Mesendoderm (in vitro differentiated cells): ENCODE data around the gene FBF1. TPM values are rescaled to one million over a fixed set of nuclear protein-coding genes. Genes with fewer than 3 reads are reported as not detected.

Experiments
- DNase-seq: peaks from one replicate; pipeline ENCODE4 v3.0.0; 2013
- H2AK5ac ChIP-seq: 2 replicates; pipeline ENCODE4 v1.6.1; 2013; ENCODE audit warnings: low read length, inconsistent platforms
- H2BK120ac ChIP-seq: 2 replicates; pipeline ENCODE4 v1.6.1; 2013; ENCODE audit warnings: low read depth, mild to moderate bottlenecking, low read length, moderate library complexity, mixed read lengths
- H2BK15ac ChIP-seq: replicated peaks from 2 replicates; pipeline ENCODE4 v1.6.1; 2013; ENCODE audit warnings: low read depth, mild to moderate bottlenecking, moderate library complexity
- H2BK5ac ChIP-seq: 2 replicates; pipeline ENCODE4 v1.6.1; 2013; ENCODE audit warnings: low read length, inconsistent platforms
- H3K18ac ChIP-seq: 2 replicates; pipeline ENCODE4 v1.6.1; 2013; ENCODE audit warnings: mild to moderate bottlenecking, low read length, mixed read lengths
- H3K23ac ChIP-seq: one replicate; pipeline ENCODE4 v1.6.1; 2013; ENCODE audit warnings: low read length
- H3K27ac ChIP-seq: 2 replicates; pipeline ENCODE4 v1.5.1; 2013; ENCODE audit warnings: low read depth, mild to moderate bottlenecking, inconsistent platforms, low read length, moderate library complexity
- H3K27me3 ChIP-seq: 2 replicates; pipeline ENCODE4 v1.6.1; 2013; ENCODE audit warnings: low read length, control low read depth, mild to moderate bottlenecking, inconsistent platforms; ENCODE audit not compliant: insufficient read depth, poor library complexity
- H3K36me3 ChIP-seq: 2 replicates; pipeline ENCODE4 v1.6.1; 2013; ENCODE audit warnings: low read length, inconsistent platforms; ENCODE audit not compliant: control insufficient read depth, insufficient read depth
- H3K4ac ChIP-seq: one replicate; pipeline ENCODE4 v1.6.1; 2013; ENCODE audit warnings: low read depth, mild to moderate bottlenecking, low read length, moderate library complexity
- H3K4me1 ChIP-seq: 2 replicates; pipeline ENCODE4 v1.6.1; 2013; ENCODE audit warnings: low read depth, low read length, inconsistent platforms; ENCODE audit not compliant: control insufficient read depth
- H3K4me2 ChIP-seq: 2 replicates; pipeline ENCODE4 v1.6.1; 2013; ENCODE audit warnings: low read length
- H3K4me3 ChIP-seq: 2 replicates; pipeline ENCODE4 v1.5.1; 2013; ENCODE audit warnings: mild to moderate bottlenecking, low read length
- H3K56ac ChIP-seq: one replicate; pipeline ENCODE4 v1.6.1; 2013; ENCODE audit warnings: low read length
- H3K79me1 ChIP-seq: 2 replicates; pipeline ENCODE4 v1.6.1; 2013; ENCODE audit warnings: low read length, inconsistent platforms
- H3K79me2 ChIP-seq: 2 replicates; pipeline ENCODE4 v1.6.1; 2013; ENCODE audit warnings: mild to moderate bottlenecking, low read length; ENCODE audit not compliant: control insufficient read depth, insufficient read depth
- H3K9ac ChIP-seq: 2 replicates; pipeline ENCODE4 v1.6.1; 2013; ENCODE audit warnings: low read length, inconsistent platforms
- H4K5ac ChIP-seq: one replicate; pipeline ENCODE4 v1.6.1; 2013; ENCODE audit warnings: low read length
- H4K8ac ChIP-seq: one replicate; pipeline ENCODE4 v1.6.1; 2013; ENCODE audit warnings: low read depth, mild to moderate bottlenecking, control low read depth, low read length, moderate library complexity
- WGBS: extraction: QIAGEN DNeasy Blood & Tissue Kit; methylation state at CpG from one replicate; pipeline ENCODE4 v1.1.7; 2013; ENCODE audit warnings: low lambda C conversion rate, missing lambda C conversion rate; ENCODE audit not compliant: insufficient coverage; ENCODE audit errors: extremely low coverage; 5-methylcytosine and 5-hydroxymethylcytosine counted together
- polyA plus RNA-seq, 2 experiments: library from polyadenylated mRNA; stranded (reverse); fragments of 200-250 nt; gene quantifications; one replicate each; pipeline ENCODE4 v1.2.3, GENCODE V29; 2013

The FBF1 gene
- 2.5 TPM for polyA plus RNA-seq (2013, experiment 1 of 2)
- 2.7 TPM for polyA plus RNA-seq (2013, experiment 2 of 2)

GRCh38 chr17:75940727-75941441 is at the start of gene FBF1:
Gene FBF1, minus strand, starts transcription at chr17:75941042. Its CDS starts 2,893 bp downstream, at chr17:75938149.
- no CpG with 5 or more reads among the region's 63 CpGs for WGBS
- H3K4ac ChIP-seq = peak within 1 kb of the TSS; percentile 76
- H3K4me2 ChIP-seq = peak within 1 kb of the TSS; percentile 84
- peak within 1 kb of the TSS; percentile 65 for H3K4me3 ChIP-seq
- H4K5ac ChIP-seq = no peak within 1 kb of the TSS
- H3K36me3 ChIP-seq = peaks cover 1% of the 10 kb centered on the region
- DNase-seq = peak; percentile 98
- H3K79me2 ChIP-seq = no peaks in the 10 kb centered on the region
- no peak within 1 kb of the TSS for H2BK120ac ChIP-seq
- peak within 1 kb of the TSS; percentile 93 for H3K56ac ChIP-seq
- H3K23ac ChIP-seq = no peak within 1 kb of the TSS
- no peak within 1 kb of the TSS for H2AK5ac ChIP-seq
- H3K18ac ChIP-seq = peak within 1 kb of the TSS; percentile 75
- H4K8ac ChIP-seq = peak within 1 kb of the TSS; percentile 93
- H3K27me3 ChIP-seq = no peaks in the 10 kb centered on the region
- H3K27ac ChIP-seq = peak within 1 kb of the TSS; percentile 63
- H3K4me1 ChIP-seq = peaks cover 5% of the 10 kb centered on the region
- peak within 1 kb of the TSS; percentile 94 for H3K9ac ChIP-seq
- H3K79me1 ChIP-seq = no peaks in the 10 kb centered on the region
- peak within 1 kb of the TSS; percentile 22 for H2BK5ac ChIP-seq
- no peak within 1 kb of the TSS for H2BK15ac ChIP-seq

- DNase-seq = no peak
- peaks cover 3% of the 10 kb centered on the region for H3K36me3 ChIP-seq
- H3K4me1 ChIP-seq = peaks cover 11% of the 10 kb centered on the region
- peak overlapping the region; percentile 63 for H2BK5ac ChIP-seq
- no peak overlapping the region for H2AK5ac ChIP-seq
- peak overlapping the region; percentile 70 for H3K56ac ChIP-seq
- no peak overlapping the region for H3K18ac ChIP-seq
- no peak overlapping the region for H3K4me3 ChIP-seq
- H2BK15ac ChIP-seq = no peak overlapping the region
- no peaks in the 10 kb centered on the region for H3K79me2 ChIP-seq
- no peak overlapping the region for H4K5ac ChIP-seq
- H2BK120ac ChIP-seq = no peak overlapping the region
- no peak overlapping the region for H3K27ac ChIP-seq
- no peak overlapping the region for H3K23ac ChIP-seq
- WGBS = no CpG with 5 or more reads among the region's 4 CpGs
- no peak overlapping the region for H3K9ac ChIP-seq
- H3K4ac ChIP-seq = no peak overlapping the region
- peaks cover 2% of the 10 kb centered on the region for H3K79me1 ChIP-seq
- no peaks in the 10 kb centered on the region for H3K27me3 ChIP-seq
- no peak overlapping the region for H4K8ac ChIP-seq
- H3K4me2 ChIP-seq = no peak overlapping the region
Measured at GRCh38 chr17:75987041-75987440, 46.2 kb upstream of the FBF1 start.

- H3K27me3 ChIP-seq = no peaks in the 10 kb centered on the region
- DNase-seq = no peak
- no peak overlapping the region for H4K5ac ChIP-seq
- H3K4me3 ChIP-seq = no peak overlapping the region
- H3K79me2 ChIP-seq = no peaks in the 10 kb centered on the region
- H2BK15ac ChIP-seq = no peak overlapping the region
- peaks cover 11% of the 10 kb centered on the region for H3K4me1 ChIP-seq
- H3K23ac ChIP-seq = no peak overlapping the region
- H2BK120ac ChIP-seq = no peak overlapping the region
- no peak overlapping the region for H3K9ac ChIP-seq
- no peak overlapping the region for H3K4me2 ChIP-seq
- H3K36me3 ChIP-seq = no peaks in the 10 kb centered on the region
- WGBS = no CpG with 5 or more reads among the region's 4 CpGs
- H2AK5ac ChIP-seq = no peak overlapping the region
- no peak overlapping the region for H3K27ac ChIP-seq
- H4K8ac ChIP-seq = no peak overlapping the region
- H3K4ac ChIP-seq = no peak overlapping the region
- no peak overlapping the region for H3K18ac ChIP-seq
- no peak overlapping the region for H3K56ac ChIP-seq
- H3K79me1 ChIP-seq = peaks cover 2% of the 10 kb centered on the region
- no peak overlapping the region for H2BK5ac ChIP-seq
Measured at GRCh38 chr17:75985986-75986385, 45.1 kb upstream of the FBF1 start.

- H2BK15ac ChIP-seq = peak overlapping the region; percentile 45
- H3K79me1 ChIP-seq = peaks cover 2% of the 10 kb centered on the region
- peak overlapping the region; percentile 25 for H2AK5ac ChIP-seq
- H3K4me2 ChIP-seq = peak overlapping the region; percentile 33
- no peaks in the 10 kb centered on the region for H3K79me2 ChIP-seq
- no CpG with 5 or more reads among the region's 6 CpGs for WGBS
- no peak overlapping the region for H4K8ac ChIP-seq
- peak overlapping the region; percentile 29 for H2BK120ac ChIP-seq
- H3K56ac ChIP-seq = peak overlapping the region; percentile 83
- H4K5ac ChIP-seq = peak overlapping the region; percentile 89
- H3K27ac ChIP-seq = peak overlapping the region; percentile 94
- DNase-seq = peak; percentile 97
- no peak overlapping the region for H3K23ac ChIP-seq
- peak overlapping the region; percentile 88 for H3K18ac ChIP-seq
- H2BK5ac ChIP-seq = peak overlapping the region; percentile 94
- peak overlapping the region; percentile 94 for H3K4ac ChIP-seq
- H3K4me1 ChIP-seq = peaks cover 11% of the 10 kb centered on the region
- H3K27me3 ChIP-seq = no peaks in the 10 kb centered on the region
- H3K36me3 ChIP-seq = no peaks in the 10 kb centered on the region
- no peak overlapping the region for H3K4me3 ChIP-seq
- H3K9ac ChIP-seq = peak overlapping the region; percentile 53
Measured at GRCh38 chr17:75983501-75984181, 42.8 kb upstream of the FBF1 start.

- H2BK5ac ChIP-seq = peak overlapping the region; percentile 62
- WGBS = no CpG with 5 or more reads among the region's 7 CpGs
- H3K27me3 ChIP-seq = no peaks in the 10 kb centered on the region
- peak overlapping the region; percentile 19 for H3K27ac ChIP-seq
- peak overlapping the region; percentile 50 for H3K56ac ChIP-seq
- H2BK120ac ChIP-seq = peak overlapping the region; percentile 17
- no peak overlapping the region for H3K23ac ChIP-seq
- no peak overlapping the region for H3K4me2 ChIP-seq
- H4K8ac ChIP-seq = no peak overlapping the region
- H2BK15ac ChIP-seq = no peak overlapping the region
- peak overlapping the region; percentile 9 for H3K9ac ChIP-seq
- no peak overlapping the region for H4K5ac ChIP-seq
- no peak overlapping the region for H3K4me3 ChIP-seq
- no peak overlapping the region for H2AK5ac ChIP-seq
- H3K79me1 ChIP-seq = peaks cover 4% of the 10 kb centered on the region
- DNase-seq = no peak
- H3K4ac ChIP-seq = peak overlapping the region; percentile 79
- H3K36me3 ChIP-seq = no peaks in the 10 kb centered on the region
- H3K4me1 ChIP-seq = peaks cover 11% of the 10 kb centered on the region
- H3K79me2 ChIP-seq = peaks cover 11% of the 10 kb centered on the region
- no peak overlapping the region for H3K18ac ChIP-seq
Measured at GRCh38 chr17:75981019-75981615, 40.3 kb upstream of the FBF1 start.
